Measurements from ENCODE around the gene GNG12. TPM values are rescaled to one million over a fixed set of nuclear protein-coding genes. Genes with fewer than 3 reads are reported as not detected.

GNG12 gene
- 34.5 TPM for polyA plus RNA-seq (ENCODE audit: insufficient read length)

DNA sequence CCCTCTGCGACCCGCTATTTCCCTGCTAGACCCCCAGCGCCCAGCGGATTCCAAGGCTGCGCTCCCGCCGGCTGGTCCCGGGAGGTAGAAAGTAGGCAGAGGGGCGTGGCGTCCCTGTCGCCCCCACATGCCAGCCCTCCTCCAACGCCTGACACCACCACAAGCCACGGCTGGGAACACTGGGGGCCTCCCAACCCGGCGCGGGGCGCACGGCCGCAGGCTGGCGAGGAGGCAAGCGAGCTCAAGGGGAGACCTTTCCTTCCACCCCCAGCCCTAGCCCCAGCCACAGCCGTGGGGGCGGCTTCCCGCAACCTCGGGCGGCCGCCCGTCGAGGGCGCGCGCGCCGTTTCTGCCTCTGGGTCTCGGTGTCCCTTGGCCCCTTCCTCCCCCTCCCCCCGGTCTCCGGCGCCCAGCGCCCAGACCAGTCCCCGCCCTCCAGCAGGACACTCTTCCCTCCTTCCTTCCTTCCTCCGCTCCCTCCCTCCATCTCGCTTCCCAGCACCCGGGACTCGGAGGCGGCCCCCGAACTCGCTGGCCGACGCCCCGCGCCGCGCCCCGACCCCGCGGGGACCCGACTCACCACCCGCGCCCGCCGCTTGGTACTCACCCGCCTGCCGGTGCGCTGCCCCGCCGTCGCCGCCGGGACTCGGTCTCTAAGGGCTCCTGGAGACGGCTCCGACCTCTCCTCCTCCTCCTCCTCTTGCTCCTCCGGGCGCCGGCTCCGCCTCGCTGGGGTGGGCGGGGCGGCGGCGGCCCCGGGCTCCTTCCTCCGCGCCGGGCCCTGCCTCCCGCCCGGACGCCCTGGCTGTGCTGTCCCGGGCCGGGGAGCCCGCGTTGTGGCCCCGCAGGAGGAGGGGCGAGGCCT is at the start of gene GNG12:
Gene GNG12, minus strand, starts transcription at position 731 of the 865 bp plus-strand sequence. CDS start 125,781 bp downstream, outside the sequence.
- no peak for DNase-seq (ENCODE audit: low read depth)

DNA sequence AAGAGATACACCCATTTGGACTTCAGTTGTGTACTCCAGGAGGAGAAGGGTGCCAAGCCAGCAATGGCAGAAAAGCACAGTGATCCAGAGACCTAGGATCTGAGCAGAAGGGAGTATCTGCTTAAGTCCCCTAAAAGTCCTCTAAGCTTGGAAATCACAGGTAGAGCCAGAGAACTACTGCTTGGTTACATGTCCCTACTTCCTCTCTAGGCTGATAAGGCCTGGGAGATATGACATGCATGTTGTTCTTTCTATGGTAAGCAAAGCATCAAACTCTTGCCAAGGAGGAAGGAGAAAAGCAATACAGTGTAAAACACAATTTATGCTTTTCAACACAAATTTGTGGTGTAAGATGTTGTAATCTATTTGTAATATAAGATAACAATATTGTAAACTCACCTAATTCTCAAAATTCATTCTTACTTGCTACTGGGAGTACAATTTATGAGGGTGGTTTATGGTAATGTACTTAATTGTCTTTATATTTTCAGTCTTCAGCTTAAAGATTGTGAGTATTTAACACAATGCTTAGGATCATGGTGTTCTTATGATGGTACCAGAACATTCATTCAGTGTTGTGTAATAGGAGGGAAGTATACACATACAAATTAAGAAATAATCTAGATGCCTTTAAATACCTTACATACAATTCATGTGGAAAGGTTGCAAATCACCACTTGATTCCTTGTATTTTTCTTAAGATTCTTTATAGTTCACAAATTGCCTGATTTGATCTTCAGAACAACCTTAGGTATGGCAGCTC is 49.1 kb upstream of the GNG12 start:
- no peak for DNase-seq (ENCODE audit: low read depth)

DNA sequence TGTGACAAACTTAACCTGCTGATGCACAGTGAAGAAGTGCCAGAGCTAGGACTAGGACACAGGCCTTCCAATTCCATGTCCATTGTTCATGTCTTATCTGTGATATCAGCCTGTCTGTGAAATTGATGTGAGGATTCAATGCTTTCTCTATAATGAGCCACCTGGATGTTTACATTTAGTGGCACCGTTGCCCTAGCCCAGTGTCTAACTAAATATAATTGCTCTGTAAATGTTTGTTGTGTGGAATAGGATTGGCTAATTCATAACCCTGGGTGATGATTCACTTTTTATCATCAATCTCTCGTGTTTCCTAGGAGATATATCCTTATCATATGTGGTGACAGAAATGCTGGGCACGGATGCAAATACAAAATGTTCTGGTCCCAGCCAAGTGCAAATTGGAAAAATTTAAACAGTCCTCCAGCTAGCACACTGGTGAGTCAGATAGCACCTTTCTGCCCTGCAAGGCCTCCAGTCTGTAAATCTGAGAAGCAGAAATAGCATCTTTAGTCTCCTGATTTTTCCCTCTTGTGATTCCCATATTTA is 46.9 kb upstream of the GNG12 start:
- DNase-seq (ENCODE audit: low read depth) = no peak

DNA sequence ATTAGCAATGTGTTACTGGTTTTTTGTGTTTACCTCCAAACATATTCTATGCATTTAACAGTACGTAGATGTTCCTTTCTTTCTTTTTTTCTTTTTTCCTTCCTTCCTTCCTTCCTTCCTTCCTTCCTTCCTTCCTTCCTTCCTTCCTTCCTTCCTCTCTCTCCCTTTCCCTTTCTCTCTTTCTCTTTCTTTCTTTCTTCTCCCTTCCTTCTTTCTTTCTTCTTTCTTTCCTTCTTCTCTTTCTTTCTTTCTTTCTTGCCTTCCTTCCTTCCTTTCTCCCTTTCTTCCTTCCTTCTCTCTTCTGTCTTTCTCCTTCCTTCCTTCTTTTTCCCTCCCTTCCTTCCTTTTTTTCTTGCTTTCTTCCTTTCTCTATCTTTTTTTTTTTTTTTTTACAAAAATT is 46.2 kb upstream of the GNG12 start:
- no peak for DNase-seq (ENCODE audit: low read depth)

DNA sequence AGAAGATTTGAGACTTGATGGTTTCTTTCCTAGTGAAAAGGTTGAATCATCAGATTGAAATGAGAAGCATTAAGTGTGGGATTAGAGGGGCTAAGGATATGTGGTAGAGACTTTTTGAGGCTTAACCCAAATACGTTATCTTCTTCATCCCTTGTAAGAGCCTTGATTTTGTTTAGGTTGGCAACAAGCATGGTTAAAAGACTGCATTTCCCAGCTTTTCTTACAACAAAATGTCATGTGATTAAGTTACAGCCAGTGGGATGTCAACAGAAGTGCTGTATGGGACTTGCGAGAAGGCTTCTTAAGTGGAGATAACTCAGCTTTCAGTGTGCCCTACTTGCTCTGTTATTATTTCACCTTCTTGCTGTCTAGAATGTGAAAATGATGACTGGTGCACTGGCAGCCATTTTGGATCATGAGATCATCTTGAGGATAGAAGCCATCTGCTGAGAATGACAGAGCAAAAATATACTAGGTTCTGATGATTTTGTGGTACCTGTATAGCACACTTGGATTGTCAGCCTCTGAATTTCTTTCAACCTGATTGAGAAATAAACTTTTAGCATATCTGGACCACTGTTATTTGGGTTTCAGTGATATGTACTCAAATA is 41.3 kb upstream of the GNG12 start:
- DNase-seq (ENCODE audit: low read depth) = no peak

DNA sequence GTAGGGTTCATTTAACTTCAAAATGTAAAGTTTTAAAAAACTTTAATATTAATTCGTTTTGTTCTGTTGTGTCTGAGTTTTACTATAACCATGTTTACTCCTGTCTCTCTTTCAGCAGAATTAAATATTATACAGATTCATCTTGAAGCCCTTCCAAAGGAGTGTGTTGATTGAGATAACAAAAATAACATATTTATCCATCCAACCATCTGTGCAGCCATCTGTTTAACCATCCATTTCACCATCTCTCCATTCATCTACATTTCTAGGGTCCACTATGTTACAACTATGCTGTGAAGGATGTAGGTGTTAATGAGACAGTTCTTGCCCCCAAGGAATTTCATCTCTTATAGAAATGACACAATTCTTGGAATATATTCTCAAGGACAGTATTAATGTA is 36.0 kb upstream of the GNG12 start:
- no peak for DNase-seq (ENCODE audit: low read depth)

DNA sequence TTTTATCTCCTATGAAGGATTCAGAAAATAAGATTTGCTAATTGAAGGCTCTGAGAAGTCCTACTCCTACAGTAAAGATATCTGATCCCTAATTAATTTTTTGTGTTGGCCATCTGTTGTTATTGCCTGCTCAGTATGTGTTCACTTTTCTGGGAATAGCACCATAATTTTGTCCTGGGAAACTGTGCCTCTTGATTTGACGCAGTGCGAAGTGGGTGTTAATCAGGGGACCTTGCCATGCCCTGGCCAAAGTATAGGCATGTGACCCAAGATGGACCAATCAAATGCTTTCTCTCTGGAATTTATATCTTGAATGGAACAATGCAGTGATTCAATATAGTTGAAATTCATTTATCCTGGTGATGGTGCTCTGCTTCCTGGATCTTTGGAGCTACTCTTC is 30.4 kb upstream of the GNG12 start:
- DNase-seq (ENCODE audit: low read depth) = no peak

DNA sequence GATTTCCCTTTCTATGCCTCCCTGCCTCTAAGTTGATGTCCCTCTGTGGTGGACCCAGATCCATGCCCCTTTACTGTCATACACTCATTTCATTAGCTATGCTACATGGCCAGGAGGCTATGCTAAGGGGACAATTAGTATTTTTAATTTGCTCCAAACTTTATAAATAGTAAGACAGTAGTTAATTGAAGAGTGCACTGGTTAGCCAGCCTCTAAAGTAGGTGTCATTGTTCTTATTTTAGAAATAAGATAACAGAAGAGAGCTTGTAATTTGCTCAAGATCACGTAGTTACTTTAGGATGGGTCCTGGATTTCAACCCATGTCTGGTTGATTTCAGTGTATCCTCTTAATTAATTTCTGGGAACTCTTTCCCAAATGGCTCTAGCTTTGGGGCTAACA is 29.4 kb upstream of the GNG12 start:
- no peak for DNase-seq (ENCODE audit: low read depth)

DNA sequence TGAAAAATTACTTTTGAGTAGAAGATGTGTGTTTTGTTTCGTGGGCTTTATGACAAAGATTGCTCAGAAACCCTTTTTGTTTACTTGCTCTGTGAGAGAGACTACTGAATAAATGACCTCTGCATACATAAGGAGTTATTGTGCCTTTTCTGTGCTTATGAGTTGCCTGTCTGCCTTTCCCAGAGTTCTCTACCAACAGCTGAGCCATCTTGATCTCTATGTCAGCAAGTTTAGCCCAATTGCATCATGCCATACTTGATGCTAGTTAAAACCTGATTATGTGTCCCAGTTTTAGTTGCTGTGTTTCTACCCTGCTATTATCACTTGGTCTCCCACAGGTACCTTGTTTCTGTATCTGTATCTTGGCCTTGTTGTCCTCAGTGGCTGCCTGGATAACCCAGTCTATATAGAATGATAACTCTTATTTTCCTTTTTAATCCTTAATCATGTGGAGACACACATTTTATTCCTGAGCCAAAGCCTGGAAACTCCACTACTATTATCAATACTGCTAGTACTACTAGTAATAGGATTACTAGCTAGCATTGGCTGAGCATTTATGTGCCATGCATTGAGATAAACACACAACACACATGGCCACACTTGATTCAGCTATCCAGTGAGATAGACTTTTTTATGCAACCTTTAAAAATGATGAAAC is 28.7 kb upstream of the GNG12 start:
- DNase-seq (ENCODE audit: low read depth) = no peak

DNA sequence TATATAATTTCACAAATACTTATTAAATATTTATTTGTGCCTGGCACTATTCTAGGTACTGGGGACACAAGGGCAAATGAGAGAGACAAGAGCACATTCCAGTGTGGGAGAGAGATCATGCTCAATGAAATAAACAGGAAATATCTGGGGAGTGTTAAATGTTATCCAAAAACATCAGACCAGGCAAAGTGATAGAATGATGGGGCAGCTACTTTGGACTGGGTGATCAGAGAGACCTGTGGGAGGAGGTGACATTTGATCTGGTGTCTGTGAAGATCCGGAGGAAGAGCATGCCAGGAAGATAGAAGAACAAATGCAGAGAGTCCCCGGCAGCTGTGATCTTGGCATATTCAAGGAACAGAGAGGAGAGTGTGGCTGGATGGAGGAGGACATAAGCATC is 27.5 kb upstream of the GNG12 start:
- no peak for DNase-seq (ENCODE audit: low read depth)

DNA sequence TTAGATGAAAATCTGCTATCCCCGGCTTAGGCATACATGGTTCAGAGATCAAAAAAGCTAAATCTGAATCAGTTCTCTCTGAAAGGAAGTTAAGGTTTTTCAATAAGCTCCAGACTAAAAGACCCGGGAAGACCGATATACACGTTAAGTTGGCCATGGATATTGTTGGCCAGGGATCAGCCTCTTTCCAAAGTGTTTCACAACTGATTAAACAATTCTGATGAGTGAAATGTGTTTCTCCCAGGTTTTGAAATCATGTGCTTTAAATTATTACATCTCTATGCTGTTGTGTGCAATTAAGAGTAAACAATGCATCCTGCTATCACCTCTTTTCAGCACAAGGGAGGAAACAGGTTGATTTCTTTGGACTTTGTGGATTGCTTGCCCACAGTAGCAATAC is 23.7 kb upstream of the GNG12 start:
- no peak for DNase-seq (ENCODE audit: low read depth)

DNA sequence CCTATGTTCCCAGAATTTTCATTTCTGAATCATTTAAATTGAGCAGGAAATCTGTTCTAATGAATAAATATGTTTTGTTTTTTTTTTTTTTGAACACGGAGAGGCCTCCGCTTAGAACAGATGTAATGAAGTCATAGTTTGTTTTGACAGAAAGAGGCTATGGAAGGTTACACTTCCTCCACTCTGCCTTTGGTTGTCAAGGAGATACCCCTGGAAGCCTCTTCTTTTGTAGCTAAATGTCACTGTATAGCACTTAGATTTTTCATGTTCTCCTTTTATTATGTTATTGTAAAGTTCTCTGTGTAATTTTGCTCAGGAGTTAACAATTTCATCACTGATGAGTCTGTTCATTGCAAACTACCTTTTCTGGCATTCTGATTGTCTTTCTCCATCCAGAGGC is 22.7 kb upstream of the GNG12 start:
- DNase-seq (ENCODE audit: low read depth) = no peak

DNA sequence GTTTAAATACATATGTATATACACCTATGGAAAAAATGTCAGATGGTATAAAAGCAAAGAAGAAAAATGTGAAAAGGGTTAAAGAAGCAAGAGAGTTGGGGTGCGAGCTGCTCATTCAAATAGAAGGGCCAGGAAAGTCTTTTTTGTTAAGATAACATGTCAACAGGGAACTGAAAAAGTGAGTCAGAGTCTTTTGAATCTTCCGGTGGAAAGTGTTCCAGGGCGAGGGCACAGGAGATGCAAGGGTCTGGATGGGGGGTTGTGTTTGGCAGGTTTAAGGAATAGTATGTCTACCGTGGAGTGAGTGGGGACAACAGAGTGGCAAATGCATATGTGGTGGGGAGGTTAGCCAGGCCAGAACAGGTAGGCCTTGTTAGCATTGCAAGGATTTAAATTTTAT is 22.2 kb upstream of the GNG12 start:
- no peak for DNase-seq (ENCODE audit: low read depth)

DNA sequence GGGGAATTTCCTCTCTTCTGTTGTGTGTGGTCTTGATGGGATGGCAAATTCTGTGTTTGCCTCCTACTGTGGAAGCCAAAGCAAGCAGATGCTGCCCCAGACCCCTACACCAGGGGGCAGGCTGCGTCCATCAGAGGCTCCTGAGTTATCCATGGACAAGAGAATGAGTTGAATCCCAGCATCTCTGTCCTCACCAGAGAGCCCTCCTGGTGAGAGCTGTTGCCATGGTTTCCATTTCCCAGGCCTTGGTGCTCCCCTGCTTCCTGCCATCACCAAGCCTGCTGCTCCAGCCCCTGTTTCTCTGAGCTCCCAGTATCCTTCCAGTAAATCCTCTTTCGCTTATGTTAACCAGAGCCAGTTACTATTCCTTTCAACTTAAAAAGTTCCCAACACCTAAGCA is 20.4 kb upstream of the GNG12 start:
- DNase-seq (ENCODE audit: low read depth) = no peak

DNA sequence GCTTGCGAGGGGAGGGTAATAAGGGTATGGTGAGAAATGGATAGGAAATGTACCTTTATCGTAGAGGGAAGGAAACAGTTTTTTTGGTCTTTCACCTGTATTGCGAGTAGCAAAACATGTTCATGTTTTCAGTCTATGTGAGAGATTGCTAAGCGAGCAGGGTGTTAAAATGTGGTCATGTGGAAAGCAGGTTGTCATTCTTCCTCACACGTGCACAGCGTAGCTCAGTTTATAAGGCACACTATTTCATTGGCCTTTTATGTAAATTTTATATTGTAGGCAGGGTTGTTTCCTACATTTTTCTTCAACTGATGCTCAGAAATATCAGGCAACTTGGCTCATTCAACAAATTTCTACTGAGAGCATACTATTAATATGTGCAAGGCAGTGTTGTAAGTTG is 18.5 kb upstream of the GNG12 start:
- no peak for DNase-seq (ENCODE audit: low read depth)

DNA sequence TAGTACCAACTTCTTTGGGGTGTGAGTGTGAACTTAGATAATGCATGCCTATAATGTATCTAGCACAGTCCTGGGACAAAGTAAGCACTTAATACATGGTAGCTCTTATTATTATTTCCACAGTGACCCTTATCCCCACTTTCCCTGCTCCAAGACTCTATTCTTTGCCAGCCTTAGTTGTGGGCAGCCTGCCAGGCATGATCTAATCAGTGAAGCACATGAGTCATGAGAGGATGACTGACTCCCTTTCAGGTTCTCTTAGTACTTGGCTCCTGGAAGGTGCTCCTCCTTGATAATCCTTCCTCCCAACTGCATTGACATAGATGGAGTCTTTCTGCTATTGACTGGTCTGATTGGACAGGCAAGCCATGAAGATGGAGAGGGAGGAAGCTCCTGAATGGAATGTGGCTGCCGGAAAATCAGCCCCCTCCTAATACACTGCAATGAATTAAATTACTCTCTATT is 17.4 kb upstream of the GNG12 start:
- DNase-seq (ENCODE audit: low read depth) = no peak

DNA sequence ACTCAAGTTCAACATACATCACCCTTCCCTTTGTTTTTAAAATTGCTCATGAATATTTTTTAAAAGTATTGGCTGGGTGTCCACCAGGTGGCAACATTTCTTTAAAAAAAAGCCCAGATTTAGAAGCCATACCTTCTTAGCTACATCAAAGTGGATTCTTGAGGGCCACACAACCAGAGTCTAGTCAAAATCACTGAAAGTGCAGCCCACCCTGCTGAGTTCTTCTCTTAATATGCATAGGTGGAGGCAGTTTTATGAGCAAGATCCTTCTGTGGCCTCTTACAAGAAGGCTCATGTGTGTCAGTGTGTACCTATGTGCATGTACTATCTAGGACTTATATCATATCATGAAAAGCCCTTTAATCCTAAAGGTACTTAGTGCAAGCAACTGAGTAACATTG is 16.9 kb upstream of the GNG12 start:
- DNase-seq (ENCODE audit: low read depth) = no peak

DNA sequence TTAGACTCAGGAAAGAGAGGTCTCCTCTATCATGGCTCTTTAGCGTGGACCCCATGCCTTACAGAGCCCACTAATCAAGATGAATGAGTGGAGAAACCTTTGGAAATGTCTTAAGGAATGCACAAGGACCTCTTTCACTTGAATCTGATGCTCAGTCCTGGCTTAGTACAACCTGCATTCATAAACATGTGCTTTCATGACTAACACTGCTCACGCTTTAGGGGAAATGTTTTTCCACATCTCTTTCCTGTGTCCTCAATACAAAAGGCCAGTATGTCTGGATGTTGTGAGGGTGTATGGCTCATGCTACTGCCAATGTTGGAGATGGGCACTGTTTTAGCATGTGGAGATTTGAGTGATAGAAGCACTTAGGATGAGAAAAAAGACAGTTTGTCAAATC is 14.2 kb upstream of the GNG12 start:
- no peak for DNase-seq (ENCODE audit: low read depth)

DNA sequence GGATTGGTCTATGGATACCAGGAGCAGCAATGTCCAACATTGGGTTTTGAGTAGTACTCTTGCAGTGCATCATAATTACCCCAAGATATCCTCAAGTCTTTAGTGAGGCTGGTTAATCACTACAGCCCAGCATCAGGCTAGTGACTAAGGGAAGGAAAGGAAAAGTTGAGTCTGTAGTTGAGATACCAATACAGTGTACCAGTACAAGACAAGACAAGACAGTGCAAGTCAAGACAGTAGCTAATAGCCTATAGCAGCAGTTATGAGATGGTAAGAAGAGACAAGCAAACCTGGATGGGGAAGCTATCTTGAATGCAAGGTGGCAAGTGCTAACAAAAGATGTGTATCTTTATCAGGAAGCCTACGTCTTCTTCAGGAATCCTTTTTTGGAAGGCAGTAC is 13.3 kb upstream of the GNG12 start:
- DNase-seq (ENCODE audit: low read depth) = no peak

DNA sequence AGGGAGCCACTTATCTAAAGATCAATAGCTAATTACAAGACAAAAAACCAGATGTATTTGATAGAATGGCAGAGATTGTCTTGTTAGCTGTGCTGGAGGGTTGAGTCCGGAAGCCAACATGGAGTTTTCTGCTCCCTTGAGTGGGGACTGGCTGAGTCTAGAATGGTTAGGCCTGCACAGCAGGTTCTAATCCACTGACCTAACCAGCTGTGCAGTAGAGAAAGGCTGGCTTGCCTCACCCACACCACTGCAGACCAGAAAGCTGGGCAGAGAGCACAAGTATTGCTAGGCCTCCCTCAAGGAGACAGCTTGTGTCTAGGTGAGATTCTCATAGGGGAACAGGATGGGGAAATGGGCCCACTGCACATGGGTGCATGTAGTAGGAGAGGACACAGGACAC is 11.7 kb upstream of the GNG12 start:
- no peak for DNase-seq (ENCODE audit: low read depth)

DNA sequence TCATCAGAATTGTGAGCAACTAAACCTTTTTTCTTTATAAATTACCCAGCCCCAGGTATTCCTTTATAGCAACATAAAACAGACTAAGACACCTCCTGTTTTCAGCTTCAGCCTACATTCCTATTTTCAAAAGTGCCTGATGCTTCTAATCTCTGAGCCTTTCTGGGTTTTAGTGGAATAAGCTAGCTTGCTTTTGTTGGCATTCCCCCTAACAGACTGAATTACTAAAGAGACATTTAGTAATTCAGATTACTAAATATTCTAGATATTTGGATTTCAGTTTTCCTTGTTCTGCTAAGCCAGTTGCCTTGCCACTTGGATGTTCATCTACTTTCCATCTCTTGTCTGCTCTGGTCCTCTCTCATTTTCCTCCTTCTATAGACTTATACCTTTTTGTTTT is 10.5 kb upstream of the GNG12 start:
- no peak for DNase-seq (ENCODE audit: low read depth)

DNA sequence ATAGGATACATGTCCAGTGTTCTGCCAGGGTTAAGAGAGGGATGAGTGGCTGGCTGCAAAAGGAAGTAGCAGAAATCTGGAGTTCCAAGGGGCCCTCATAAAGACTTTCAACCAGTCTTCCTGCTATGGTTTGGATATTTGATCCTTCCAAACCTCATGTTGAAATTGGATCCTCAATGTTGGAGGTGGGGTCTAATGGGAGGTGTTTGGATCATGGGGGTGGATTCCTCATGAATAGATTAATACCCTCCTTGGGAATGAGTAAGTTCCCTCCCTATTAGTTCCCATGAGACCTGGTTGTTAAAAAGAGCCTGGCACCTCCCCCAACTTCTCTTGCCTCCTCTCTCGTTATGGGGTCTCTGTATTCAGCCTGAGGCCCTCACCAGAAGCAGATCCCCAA is 10.1 kb upstream of the GNG12 start:
- DNase-seq (ENCODE audit: low read depth) = no peak

Data from forelimb muscle (tissue), 1 donor.